Hepatocyte (in vitro differentiated cells): ENCODE measurements around the gene C18orf63. TPM values are rescaled to one million over a fixed set of nuclear protein-coding genes. Genes with fewer than 3 reads are reported as not detected.
"Not testable (repeated sequence)": the region's sequence is repeated elsewhere in the genome, so short reads cannot be mapped to it uniquely, and the experiment has no call there.

Source experiments
- DNase-seq: peaks from one replicate; pipeline ENCODE4 v3.0.0-alpha.2; 2016; ENCODE audit warnings: low spot score
- H2AFZ ChIP-seq: fragments of 200-600 bp; sonication (generic); 2 replicates; pipeline ENCODE4 v1.6.0; 2016; ENCODE audit warnings: antibody characterized with exemption, mild to moderate bottlenecking
- H3K27ac ChIP-seq: fragments of 200-600 bp; sonication (generic); 2 replicates; pipeline ENCODE4 v1.5.1; 2016; ENCODE audit warnings: mild to moderate bottlenecking
- H3K27me3 ChIP-seq: fragments of 200-600 bp; sonication (generic); 2 replicates; pipeline ENCODE4 v1.6.1; 2016
- H3K36me3 ChIP-seq: fragments of 200-600 bp; sonication (generic); replicated peaks from 2 replicates; pipeline ENCODE4 v1.5.1; 2016; ENCODE audit warnings: low read depth; ENCODE audit not compliant: insufficient read depth
- H3K4me1 ChIP-seq: fragments of 200-600 bp; sonication (generic); 2 replicates; pipeline ENCODE4 v1.5.1; 2016; ENCODE audit warnings: mild to moderate bottlenecking, moderate library complexity; ENCODE audit not compliant: insufficient read depth
- H3K4me2 ChIP-seq: fragments of 200-600 bp; sonication (generic); 2 replicates; pipeline ENCODE4 v1.6.0; 2016
- H3K4me3 ChIP-seq: fragments of 200-600 bp; sonication (generic); 2 replicates; pipeline ENCODE4 v1.5.1; 2016; ENCODE audit warnings: mild to moderate bottlenecking
- H3K79me2 ChIP-seq: fragments of 200-600 bp; sonication (generic); 2 replicates; pipeline ENCODE4 v1.6.0; 2017; ENCODE audit warnings: mild to moderate bottlenecking
- H3K9me2 ChIP-seq: fragments of 200-600 bp; sonication (generic); replicated peaks from 2 replicates; pipeline ENCODE4 v1.6.0; 2017; ENCODE audit warnings: mild to moderate bottlenecking; ENCODE audit not compliant: insufficient read depth
- H3K9me3 ChIP-seq: fragments of 200-600 bp; sonication (generic); 2 replicates; pipeline ENCODE4 v1.5.1; 2016; ENCODE audit warnings: low read depth, mild to moderate bottlenecking
- H4K20me1 ChIP-seq: fragments of 200-600 bp; sonication (generic); 2 replicates; pipeline ENCODE4 v1.6.0; 2016; ENCODE audit warnings: mild to moderate bottlenecking; ENCODE audit not compliant: insufficient read depth, poor library complexity, severe bottlenecking
- CTCF ChIP-seq: fragments of 200-600 bp; sonication (generic); IDR thresholded peaks from 2 replicates; pipeline ENCODE4 v1.5.1; 2016; ENCODE audit warnings: antibody characterized with exemption, mild to moderate bottlenecking; ENCODE audit not compliant: poor library complexity
- EZH2 ChIP-seq: fragments of 200-600 bp; sonication (generic); IDR thresholded peaks from 2 replicates; pipeline ENCODE4 v1.6.1; 2016; ENCODE audit warnings: antibody characterized with exemption, mild to moderate bottlenecking, borderline replicate concordance
- EZH2phosphoT487 ChIP-seq: fragments of 200-600 bp; sonication (generic); IDR thresholded peaks from one replicate; pipeline ENCODE4 v1.6.1; 2018; ENCODE audit warnings: antibody characterized with exemption, mild to moderate bottlenecking, low read depth, moderate library complexity; ENCODE audit not compliant: unreplicated experiment, severe bottlenecking
- WGBS: methylation state at CpG from one replicate; pipeline ENCODE4 v1.1.6; 2016; ENCODE audit warnings: low lambda C conversion rate; ENCODE audit errors: missing lambda C conversion rate; 5-methylcytosine and 5-hydroxymethylcytosine counted together
- polyA plus RNA-seq: library from polyadenylated mRNA; unstranded; fragments of >200 nt; fragmentation: Nextera tagmentation; extraction: Ambion mirVana; gene quantifications from 2 replicates; pipeline ENCODE4 v1.2.1, GENCODE V29; 2016
- total RNA-seq: library from RNA; depleted of rRNA; stranded (reverse); fragments of >200 nt; gene quantifications from 2 replicates; pipeline ENCODE4 v1.2.3, GENCODE V29; 2014

The C18orf63 gene
- total and polyA plus RNA-seq, 2 experiments from 2014 or later = not detected

- H3K79me2 ChIP-seq = peaks cover 38% of the 10 kb centered on the region
- no peak for DNase-seq
- peak overlapping the region; percentile 87 for H3K27ac ChIP-seq
- no peaks in the 10 kb centered on the region for H4K20me1 ChIP-seq
- peak overlapping the region; percentile 60 for H2AFZ ChIP-seq
- no peaks in the 10 kb centered on the region for H3K9me2 ChIP-seq
- H3K9me3 ChIP-seq = no peaks in the 10 kb centered on the region
- no peak for TF ChIP-seq CTCF
- no peak for TF ChIP-seq EZH2
- TF ChIP-seq EZH2phosphoT487 = no peak
- peak overlapping the region; percentile 78 for H3K4me2 ChIP-seq
- peak overlapping the region; percentile 5 for H3K4me3 ChIP-seq
- peaks cover 28% of the 10 kb centered on the region for H3K4me1 ChIP-seq
- WGBS = 21% methylated on average over 4 of the region's 4 CpGs
- H3K36me3 ChIP-seq = no peaks in the 10 kb centered on the region
- no peaks in the 10 kb centered on the region for H3K27me3 ChIP-seq
Measured at GRCh38 chr18:74292541-74292858, 23.1 kb upstream of the C18orf63 start.

- not testable (repeated sequence) for DNase-seq, H3K4me3 ChIP-seq, H2AFZ ChIP-seq, H3K36me3 ChIP-seq, H4K20me1 ChIP-seq, H3K9me3 ChIP-seq, H3K27me3 ChIP-seq, H3K9me2 ChIP-seq
- peaks cover 23% of the 10 kb centered on the region for H3K4me1 ChIP-seq
- H3K79me2 ChIP-seq = peaks cover 33% of the 10 kb centered on the region
- peak overlapping the region; percentile 78 for H3K4me2 ChIP-seq
- H3K27ac ChIP-seq = peak overlapping the region; percentile 87
- WGBS = 87% methylated on average over 3 of the region's 3 CpGs
Measured at GRCh38 chr18:74292982-74293381, 22.7 kb upstream of the C18orf63 start.

GRCh38 chr18:74294526-74294925 is 21.1 kb upstream of the C18orf63 start:
- TF ChIP-seq CTCF (no peak), EZH2 (no peak), EZH2phosphoT487 (no peak)
- Histone ChIP-seq H2AFZ (no peak overlapping the region), H3K4me3 (no peak overlapping the region), H3K36me3 (no peaks in the 10 kb centered on the region), H3K27me3 (no peaks in the 10 kb centered on the region), H3K79me2 (peaks cover 18% of the 10 kb centered on the region), H3K9me3 (no peaks in the 10 kb centered on the region), H3K27ac (no peak overlapping the region), H4K20me1 (no peaks in the 10 kb centered on the region), H3K4me1 (peaks cover 14% of the 10 kb centered on the region), H3K4me2 (no peak overlapping the region), H3K9me2 (no peaks in the 10 kb centered on the region)
- 95% methylated on average over 8 of the region's 8 CpGs for WGBS
- DNase-seq = no peak

DNA sequence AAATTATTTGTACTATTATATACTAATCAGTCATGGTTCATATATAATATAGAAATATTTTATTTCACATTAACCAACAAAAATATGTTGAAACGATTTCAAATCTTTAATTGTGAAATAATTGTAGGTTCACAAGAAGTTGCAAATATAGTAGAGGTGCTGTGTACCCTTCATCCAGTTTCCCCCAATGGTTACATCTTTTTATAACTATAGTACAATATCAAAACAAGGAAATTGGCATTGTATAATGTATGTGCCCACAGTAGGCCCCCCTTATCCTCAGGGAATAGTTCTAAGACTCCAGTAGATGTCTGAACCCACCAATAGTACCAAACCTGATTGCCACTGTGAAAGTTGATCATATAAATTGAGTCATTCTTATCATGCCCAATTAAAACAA is 16.5 kb upstream of the C18orf63 start:
- Histone ChIP-seq H3K9me2 (no peaks in the 10 kb centered on the region), H3K36me3 (no peaks in the 10 kb centered on the region), H3K9me3 (no peaks in the 10 kb centered on the region), H3K79me2 (no peaks in the 10 kb centered on the region), H4K20me1 (no peaks in the 10 kb centered on the region), H3K4me2 (no peak overlapping the region), H3K27me3 (no peaks in the 10 kb centered on the region), H3K4me3 (no peak overlapping the region), H3K27ac (no peak overlapping the region), H2AFZ (no peak overlapping the region), H3K4me1 (peaks cover 6% of the 10 kb centered on the region)
- no peak for DNase-seq
- 100% methylated on average over 1 of the region's 1 CpG for WGBS
- TF ChIP-seq EZH2phosphoT487 = no peak
